ENCODE measurements around the gene MCCC1. TPM values are rescaled to one million over a fixed set of nuclear protein-coding genes. Genes with fewer than 3 reads are reported as not detected.
"Not testable (repeated sequence)": the region's sequence is repeated elsewhere in the genome, so short reads cannot be mapped to it uniquely, and the experiment has no call there.

The MCCC1 gene
- total RNA-seq, 1 donor from 2014 or later, result 31.6 TPM

- Mint-ChIP-seq H3K4me3 (no peak overlapping the region), H3K4me1 (peaks cover 20% of the 10 kb centered on the region), H3K36me3 (ENCODE audit: low read depth) (no peaks in the 10 kb centered on the region), H3K9me3 (peaks cover 2% of the 10 kb centered on the region), H3K27me3 (no peaks in the 10 kb centered on the region), H3K27ac (no peak overlapping the region)
- DNase-seq (no peak), ATAC-seq (ENCODE audit: low read depth) (no peak)
- no peak for TF ChIP-seq CTCF (IDR thresholded peaks at IDR 0.05)
- POLR2A ChIA-PET, result no interaction called here
- intact Hi-C loops (cut with micrococcal nuclease), result no loop called here
- CTCF ChIA-PET, result no interaction called here
These were observed 7.3 kb upstream of the MCCC1 start for GRCh38 chr3:183106635-183107034.

GRCh38 chr3:183103950-183104349 lies 4.7 kb upstream of the MCCC1 start:
- peaks cover 29% of the 10 kb centered on the region for H3K4me1 Mint-ChIP-seq
- DNase-seq; H3K9me3 Mint-ChIP-seq; H3K27ac Mint-ChIP-seq; H3K4me3 Mint-ChIP-seq; intact Hi-C loops (cut with micrococcal nuclease); H3K36me3 Mint-ChIP-seq (ENCODE audit: low read depth); CTCF ChIA-PET; H3K27me3 Mint-ChIP-seq; POLR2A ChIA-PET; ATAC-seq (ENCODE audit: low read depth): not testable (repeated sequence)

GRCh38 chr3:183101040-183101439 lies 1.7 kb upstream of the MCCC1 start:
- DNase-seq; H3K9me3 Mint-ChIP-seq; CTCF ChIA-PET; H3K4me3 Mint-ChIP-seq; H3K27me3 Mint-ChIP-seq; POLR2A ChIA-PET; intact Hi-C loops (cut with micrococcal nuclease); H3K27ac Mint-ChIP-seq; ATAC-seq (ENCODE audit: low read depth): not testable (repeated sequence)
- H3K4me1 Mint-ChIP-seq, result peaks cover 34% of the 10 kb centered on the region
- H3K36me3 Mint-ChIP-seq (ENCODE audit: low read depth), result peaks cover 12% of the 10 kb centered on the region

- DNase-seq (no peak), ATAC-seq (ENCODE audit: low read depth) (no peak)
- Mint-ChIP-seq H3K4me1 (peaks cover 34% of the 10 kb centered on the region), H3K4me3 (no peak overlapping the region), H3K27ac (peak overlapping the region; percentile 91), H3K9me3 (no peaks in the 10 kb centered on the region), H3K36me3 (ENCODE audit: low read depth) (peaks cover 13% of the 10 kb centered on the region), H3K27me3 (no peaks in the 10 kb centered on the region)
- POLR2A ChIA-PET, result interaction anchor here (0.5 kb wide), 1 partner anchor 39 kb away, joined by 4 read pairs; no protein-coding TSS in a partner anchor
- CTCF ChIA-PET, result no interaction called here
- no peak for TF ChIP-seq CTCF (IDR thresholded peaks at IDR 0.05)
- intact Hi-C loops (cut with micrococcal nuclease), result no loop called here
These were observed 1.1 kb upstream of the MCCC1 start for GRCh38 chr3:183100376-183100775.

GRCh38 chr3:183099838-183100204 lies 525 bp upstream of the MCCC1 start:
- peaks cover 34% of the 10 kb centered on the region for H3K4me1 Mint-ChIP-seq
- DNase-seq, result no peak
- H3K9me3 Mint-ChIP-seq, result no peaks in the 10 kb centered on the region
- ATAC-seq (ENCODE audit: low read depth), result peak; percentile 5
- H3K36me3 Mint-ChIP-seq (ENCODE audit: low read depth), result peaks cover 14% of the 10 kb centered on the region
- peak overlapping the region; percentile 91 for H3K27ac Mint-ChIP-seq
- TF ChIP-seq CTCF (IDR thresholded peaks at IDR 0.05), result no peak
- H3K27me3 Mint-ChIP-seq, result no peaks in the 10 kb centered on the region
- POLR2A ChIA-PET, result interaction anchor here (0.5 to 0.6 kb wide), 2 partner anchors 39 to 193 kb away, joined by 4 to 6 read pairs; no protein-coding TSS in a partner anchor
- intact Hi-C loops (cut with micrococcal nuclease), result loop anchor here (1.0 to 10.0 kb wide), 7 partner anchors 16 to 536 kb away; partner anchors contain the start of genes ATP11B, DCUN1D1 and LAMP3
- peak overlapping the region; percentile 97 for H3K4me3 Mint-ChIP-seq
- CTCF ChIA-PET, result interaction anchor here (1.0 kb wide), 1 partner anchor 286 kb away, joined by 4 read pairs; no protein-coding TSS in a partner anchor

- intact Hi-C loops (cut with micrococcal nuclease), result loop anchor here (1.0 to 10.0 kb wide), 7 partner anchors 18 to 538 kb away; partner anchors contain the start of genes ATP11B, DCUN1D1 and LAMP3
These were observed 715 bp downstream of the MCCC1 start for GRCh38 chr3:183098536-183099025.

More at GRCh38 chr3:183098536-183099025, 715 bp downstream of the MCCC1 start:
- Mint-ChIP-seq H3K4me3 (peak overlapping the region; percentile 97), H3K27ac (peak overlapping the region; percentile 91), H3K27me3 (no peaks in the 10 kb centered on the region), H3K36me3 (ENCODE audit: low read depth) (peaks cover 21% of the 10 kb centered on the region), H3K9me3 (no peaks in the 10 kb centered on the region), H3K4me1 (peaks cover 34% of the 10 kb centered on the region)
- DNase-seq (no peak), ATAC-seq (ENCODE audit: low read depth) (no peak)
- ChIA-PET CTCF (interaction anchor here (1.0 to 1.5 kb wide), 4 partner anchors 13 to 287 kb away, joined by 4 to 6 read pairs (median 4); no protein-coding TSS in a partner anchor), POLR2A (interaction anchor here (0.7 to 1.2 kb wide), 4 partner anchors 13 to 145 kb away, joined by 3 to 4 read pairs (median 3); no protein-coding TSS in a partner anchor)
- no peak for TF ChIP-seq CTCF (IDR thresholded peaks at IDR 0.05)

Data from activated B cell treated with CpG ODN at 0.5 μM for 24 hours (primary cell).